Bronchial epithelial cell (primary cell): ENCODE data around the gene MAFF. TPM values are rescaled to one million over a fixed set of nuclear protein-coding genes. Genes with fewer than 3 reads are reported as not detected.

ENCODE experiments used
- DNase-seq: peaks from one replicate; pipeline ENCODE4 v3.0.0-alpha.2; 2010; ENCODE audit warnings: low read depth
- FAIRE-seq: peaks from 2 replicates; lab custom pipeline; 2011; peaks lifted over from hg19 to GRCh38; lab: Jason Lieb, UNC
- H3K27me3 ChIP-seq: 2 replicates; pipeline ENCODE4 v1.5.1; 2011; ENCODE audit warnings: low read length; ENCODE audit not compliant: control insufficient read depth, insufficient read depth
- H3K36me3 ChIP-seq: 2 replicates; pipeline ENCODE4 v1.5.1; 2011; ENCODE audit warnings: low read length; ENCODE audit not compliant: control insufficient read depth, insufficient read depth
- H3K4me3 ChIP-seq: 2 replicates; pipeline ENCODE4 v1.5.1; 2011; ENCODE audit warnings: mild to moderate bottlenecking, low read depth, low read length, control low read depth
- CTCF ChIP-seq: IDR thresholded peaks from 2 replicates; pipeline ENCODE4 v1.5.1; 2011; ENCODE audit warnings: mild to moderate bottlenecking, moderate library complexity, low read length, control low read depth, inconsistent platforms; ENCODE audit not compliant: insufficient read depth, severe bottlenecking
- total RNA-seq: library from RNA; depleted of rRNA; stranded (reverse); fragments of >200 nt; gene quantifications from 2 replicates; pipeline ENCODE4 v1.2.1, GENCODE V29; 2014

MAFF gene
- total RNA-seq, 1 donor from 2014 or later = 25.0 TPM

GRCh38 chr22:38171927-38172831 is 29.6 kb upstream of the MAFF start:
- H3K27me3 ChIP-seq = no peaks in the 10 kb centered on the region
- H3K36me3 ChIP-seq = peaks cover 2% of the 10 kb centered on the region
- H3K4me3 ChIP-seq = no peak overlapping the region
- no peak for TF ChIP-seq CTCF
- peak; percentile 96 for FAIRE-seq
- DNase-seq = peak; percentile 98

- peaks cover 2% of the 10 kb centered on the region for H3K36me3 ChIP-seq
- no peak for TF ChIP-seq CTCF
- peak; percentile 60 for DNase-seq
- no peaks in the 10 kb centered on the region for H3K27me3 ChIP-seq
- FAIRE-seq = no peak
- no peak overlapping the region for H3K4me3 ChIP-seq
These were observed 28.8 kb upstream of the MAFF start for GRCh38 chr22:38172832-38173640.

- no peak for TF ChIP-seq CTCF
- H3K27me3 ChIP-seq = no peaks in the 10 kb centered on the region
- H3K4me3 ChIP-seq = no peak overlapping the region
- FAIRE-seq = no peak
- DNase-seq = no peak
- H3K36me3 ChIP-seq = peaks cover 2% of the 10 kb centered on the region
These were observed 28.2 kb upstream of the MAFF start for GRCh38 chr22:38173641-38173906.

GRCh38 chr22:38174626-38175025 is 27.2 kb upstream of the MAFF start:
- FAIRE-seq (no peak), DNase-seq (no peak)
- no peak for TF ChIP-seq CTCF
- Histone ChIP-seq H3K4me3 (no peak overlapping the region), H3K27me3 (no peaks in the 10 kb centered on the region), H3K36me3 (no peaks in the 10 kb centered on the region)

- FAIRE-seq = no peak
- no peak for DNase-seq
- H3K4me3 ChIP-seq = no peak overlapping the region
- no peaks in the 10 kb centered on the region for H3K36me3 ChIP-seq
- no peaks in the 10 kb centered on the region for H3K27me3 ChIP-seq
- no peak for TF ChIP-seq CTCF
These were observed 26.3 kb upstream of the MAFF start for GRCh38 chr22:38175206-38176118.
